NCI-H187 (cell line): ENCODE measurements around the gene ACTL6A.

Source experiments
- DNase-seq, 2 experiments: peaks; one replicate each; lab custom pipeline; 2025; lab: John Stamatoyannopoulos, UW

The ACTL6A gene

DNA sequence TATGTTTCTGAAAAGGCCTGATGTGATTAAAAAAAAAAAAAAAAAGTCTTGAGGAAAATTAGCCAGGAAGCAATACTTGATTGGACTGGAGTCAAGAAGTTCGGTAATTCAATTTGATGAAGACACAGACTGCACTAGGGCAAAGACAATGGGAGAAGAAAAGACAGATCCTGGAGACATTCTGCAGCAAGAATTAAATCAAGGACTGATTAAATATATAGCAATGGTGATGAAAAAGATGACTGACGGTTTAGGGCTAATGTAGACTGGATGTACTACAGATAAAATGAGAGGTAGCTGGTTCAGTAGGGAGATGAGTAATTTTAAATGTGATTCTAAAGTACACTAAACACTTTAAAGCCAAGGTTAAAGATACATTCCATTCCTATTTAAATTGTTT is 27.9 kb downstream of the ACTL6A start:
- no peak for DNase-seq

DNA sequence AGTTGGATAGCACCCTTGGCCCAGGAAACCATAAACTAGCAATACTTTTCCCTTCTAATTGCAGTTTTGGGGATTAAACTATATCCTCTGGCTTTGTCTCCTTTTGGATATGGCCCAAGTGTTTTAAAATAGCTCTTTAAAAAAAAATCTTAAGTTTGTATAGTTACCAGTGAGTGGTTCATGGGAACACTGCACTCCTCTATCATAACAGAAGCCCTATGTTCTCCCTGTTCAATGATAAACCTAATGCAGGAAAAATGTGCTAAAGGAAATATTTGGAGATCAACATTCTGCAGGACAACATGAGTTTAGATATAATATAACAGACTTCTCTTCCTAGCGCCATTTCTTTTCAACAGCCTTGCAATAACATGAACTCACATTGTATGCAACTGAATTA is 28.6 kb downstream of the ACTL6A start:
- DNase-seq: no peak

DNA sequence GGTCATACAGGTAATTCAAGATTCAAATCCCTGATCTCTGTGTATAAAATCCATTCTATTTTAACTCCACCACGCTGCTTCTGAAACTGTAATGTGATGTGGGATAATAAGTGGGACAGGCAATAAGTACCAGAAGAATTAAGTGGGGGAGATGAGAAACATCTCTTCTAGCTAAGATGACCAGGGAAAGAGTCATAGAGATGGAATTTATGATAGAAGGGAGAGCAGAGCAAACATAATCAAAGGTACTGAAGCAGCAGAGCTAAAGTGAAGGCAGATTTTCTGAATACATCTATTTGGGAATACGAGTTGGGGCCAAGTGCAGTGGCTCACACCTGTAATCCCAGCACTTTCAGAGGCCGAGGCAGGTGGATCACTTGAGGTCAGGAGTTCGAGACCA is 36.8 kb downstream of the ACTL6A start:
- DNase-seq: no peak

DNA sequence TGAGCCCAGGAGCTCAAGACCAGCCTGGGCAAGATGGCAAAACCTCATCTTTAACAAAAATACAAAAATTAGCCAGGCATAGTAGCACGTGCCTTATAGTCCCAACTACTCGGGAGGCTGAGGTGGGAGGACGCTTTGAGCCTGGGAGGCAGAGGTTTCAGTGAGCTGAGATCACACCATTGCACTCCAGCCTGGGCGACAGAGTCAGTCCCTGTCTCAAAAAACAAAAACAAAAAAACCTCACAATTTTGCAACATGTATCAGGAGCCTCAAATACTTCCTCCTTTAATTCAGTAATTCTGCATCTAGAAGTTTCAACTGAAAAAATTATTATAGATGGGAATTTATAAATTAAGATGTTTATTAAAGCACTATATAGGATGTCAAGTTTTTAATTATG is 40.6 kb downstream of the ACTL6A start:
- no peak for DNase-seq

DNA sequence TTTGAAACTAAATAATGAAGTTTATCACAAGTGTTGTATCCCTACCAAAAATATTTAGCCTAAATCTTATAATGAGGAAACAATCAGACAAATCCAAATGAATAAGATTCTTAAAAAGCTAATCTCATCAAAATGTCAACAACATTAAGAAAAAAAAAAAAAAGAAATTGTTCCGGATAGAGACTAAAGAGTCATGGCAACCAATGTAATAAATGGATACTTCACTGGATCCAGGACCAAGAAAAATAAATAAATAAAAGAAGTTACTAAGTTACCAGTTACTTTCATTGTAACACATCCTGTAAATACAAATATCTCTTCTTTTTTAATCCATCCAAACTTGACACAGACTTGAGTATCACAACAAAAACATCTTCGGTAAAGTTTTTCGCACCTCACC is 41.1 kb downstream of the ACTL6A start:
- DNase-seq: no peak

DNA sequence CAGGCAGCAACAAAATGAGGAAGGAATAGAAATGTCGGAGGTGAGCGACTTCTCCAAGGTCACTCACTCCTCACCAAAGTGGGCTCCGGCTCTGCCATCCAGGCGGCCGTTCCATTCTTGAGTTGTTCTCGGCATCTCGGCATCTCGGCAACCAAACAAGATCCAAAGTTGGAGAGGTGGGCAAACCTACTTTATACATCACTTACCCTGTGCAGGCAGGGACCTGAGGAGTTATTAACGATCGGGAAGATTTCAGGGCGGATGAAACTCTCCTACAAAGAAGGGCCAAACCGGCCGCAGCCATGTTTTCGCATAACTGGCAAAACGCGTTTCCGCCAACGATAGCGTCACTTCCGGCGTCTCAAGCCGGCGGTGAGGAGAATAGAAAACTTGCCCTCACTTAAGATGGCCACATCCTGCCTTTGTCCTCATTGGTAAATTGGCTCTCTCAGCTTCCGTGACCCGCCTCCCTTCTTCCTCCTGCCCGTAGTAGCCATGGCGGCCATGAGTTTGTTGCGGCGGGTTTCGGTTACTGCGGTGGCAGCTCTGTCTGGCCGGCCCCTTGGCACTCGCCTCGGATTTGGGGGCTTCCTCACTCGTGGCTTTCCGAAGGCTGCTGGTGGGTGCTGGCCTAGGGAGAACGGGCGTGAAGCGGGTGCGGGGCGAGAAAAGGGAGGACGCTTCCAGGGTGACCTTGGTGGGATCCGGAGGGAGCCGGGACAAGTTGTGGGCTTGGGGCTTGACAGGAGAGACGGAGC is 41.8 kb downstream of the ACTL6A start, which contains the start of the genes MRPL47 and NDUFB5:
MRPL47 (minus strand) TSS at position 318 of the 758 bp plus-strand sequence; CDS start at position 304, 14 bp downstream.
NDUFB5 (plus strand) TSS at position 474 of the 758 bp plus-strand sequence; CDS start at position 496, 22 bp downstream.
- peak; percentile 79 to 89 for DNase-seq

DNA sequence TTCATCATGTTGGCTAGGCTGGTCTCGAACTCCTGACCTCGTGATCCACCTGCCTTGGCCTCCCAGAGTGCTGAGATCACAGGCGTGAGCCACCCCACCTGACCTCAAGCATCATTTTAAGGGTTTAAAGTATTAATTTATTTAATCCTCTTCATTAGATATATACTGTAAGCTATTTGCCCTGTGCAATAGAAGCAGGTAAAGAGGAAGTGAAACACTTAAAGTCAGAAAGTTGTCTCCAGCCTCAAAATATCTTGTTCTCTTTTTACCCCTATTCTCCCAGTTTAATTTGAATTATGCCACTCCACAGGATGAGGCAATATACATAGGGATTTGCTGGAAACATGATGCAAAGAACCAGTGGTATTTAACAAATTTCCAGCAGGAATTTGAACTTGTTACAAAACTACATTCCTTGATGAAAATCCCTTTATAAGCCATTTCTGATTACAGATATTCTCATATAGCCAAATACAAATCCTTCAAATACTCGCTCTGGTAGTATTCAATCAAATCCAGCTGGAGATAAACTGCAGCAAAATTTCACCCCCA is 43.9 kb downstream of the ACTL6A start:
- DNase-seq: no peak

DNA sequence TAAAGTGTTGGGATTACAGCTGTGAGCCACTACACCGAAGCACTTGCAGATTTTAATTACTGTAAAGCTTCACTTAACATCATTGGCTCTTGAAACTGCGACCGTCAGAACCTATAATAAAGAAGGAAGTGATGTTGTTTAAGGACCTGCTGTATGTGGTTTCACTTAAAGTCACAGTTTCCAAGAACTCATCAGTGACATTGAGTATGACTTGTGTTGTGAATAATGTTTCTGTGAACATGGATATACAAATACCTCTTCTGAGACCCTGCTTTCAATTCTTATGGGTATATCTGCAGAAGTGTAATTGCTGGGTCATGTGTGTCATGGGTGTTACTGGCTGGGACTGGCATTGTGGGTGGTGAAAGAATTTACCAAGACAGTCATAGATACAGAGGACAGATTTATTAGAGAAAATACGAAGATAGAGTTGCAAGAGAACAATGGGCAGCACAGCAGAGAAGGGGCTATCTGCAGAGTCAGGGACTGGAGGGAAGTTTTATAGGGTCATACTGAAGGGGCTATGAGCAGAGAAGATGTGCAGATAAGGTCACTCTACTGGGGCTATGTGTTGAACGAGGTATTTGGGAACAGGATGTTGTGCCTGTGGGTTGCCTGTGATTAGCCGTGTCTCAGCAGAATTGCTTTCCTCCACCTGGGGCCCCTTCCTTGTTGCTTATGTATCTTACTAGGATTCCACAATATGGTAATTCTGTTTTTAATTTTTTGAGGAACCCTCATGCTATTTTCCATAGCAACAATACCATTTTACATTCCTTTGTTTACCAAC is 46.4 kb downstream of the ACTL6A start:
- no peak for DNase-seq

DNA sequence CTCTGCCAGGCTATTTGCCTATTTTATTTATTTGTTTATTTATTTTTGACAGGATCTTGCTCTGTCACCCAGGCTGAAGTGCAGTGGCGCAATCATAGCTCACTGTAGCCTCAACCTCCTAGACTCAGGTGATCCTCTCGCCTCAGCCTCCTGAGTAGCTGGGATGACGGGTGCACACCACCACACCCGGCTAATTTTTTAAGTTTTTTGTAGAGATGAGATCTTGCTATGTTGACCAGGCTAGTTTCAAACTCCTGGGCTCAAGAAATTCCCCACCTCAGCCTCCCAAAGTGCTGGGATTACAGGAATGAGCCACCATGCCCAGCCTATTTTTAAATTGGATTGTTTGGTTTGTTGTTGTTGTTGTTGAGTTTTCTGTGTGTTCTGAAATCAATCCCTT is 47.3 kb downstream of the ACTL6A start:
- DNase-seq: no peak

DNA sequence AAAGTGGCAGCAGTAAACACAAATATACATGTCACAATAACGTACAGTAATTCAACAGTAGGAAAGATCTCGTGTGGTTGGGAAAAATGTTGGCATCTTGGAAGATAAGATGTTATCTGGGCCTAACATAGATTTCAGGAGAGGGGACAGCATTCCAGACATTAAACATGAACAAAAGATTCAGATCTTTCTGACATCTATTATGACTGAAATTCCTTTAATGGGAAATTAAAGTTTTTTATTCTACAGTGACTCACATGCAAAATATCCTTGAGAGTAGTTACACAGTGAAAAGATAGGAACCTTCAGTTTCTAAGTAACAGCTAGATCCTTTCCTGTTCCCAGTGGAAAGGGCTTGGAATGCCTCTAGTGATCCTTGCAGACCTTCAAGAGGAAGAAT is 51.1 kb downstream of the ACTL6A start:
- no peak for DNase-seq

DNA sequence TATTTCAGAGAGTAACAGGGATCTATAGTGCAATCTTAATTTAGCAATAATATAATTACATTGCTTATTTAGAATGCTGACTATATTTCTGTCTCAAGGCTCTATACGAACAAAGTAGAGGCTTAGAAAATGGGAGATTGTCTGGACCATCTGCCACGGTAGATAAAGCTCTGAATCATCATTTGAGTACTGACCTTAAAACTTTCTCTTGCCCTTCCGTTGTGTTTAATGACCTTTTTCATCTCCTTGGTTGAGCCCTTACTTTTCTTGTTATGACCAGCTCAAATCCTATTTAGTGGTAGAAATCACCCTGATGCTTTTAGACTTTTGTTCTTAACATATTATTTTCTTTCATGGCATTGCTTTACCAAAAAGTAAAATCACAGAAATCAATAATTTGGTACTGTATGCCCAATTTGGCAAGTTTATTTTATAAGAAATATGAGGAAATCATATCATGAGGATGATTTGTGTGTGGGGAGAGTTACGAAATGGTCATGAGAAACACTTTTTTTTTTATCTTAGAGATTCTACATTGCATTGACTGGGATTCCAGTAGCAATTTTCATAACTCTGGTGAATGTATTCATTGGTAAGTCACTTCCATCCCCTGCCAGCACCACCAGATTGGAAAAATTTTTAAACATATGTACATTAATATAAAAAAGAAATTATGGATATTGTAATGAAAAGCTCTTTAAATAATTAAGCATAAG is 52.9 kb downstream of the ACTL6A start:
- no peak for DNase-seq

DNA sequence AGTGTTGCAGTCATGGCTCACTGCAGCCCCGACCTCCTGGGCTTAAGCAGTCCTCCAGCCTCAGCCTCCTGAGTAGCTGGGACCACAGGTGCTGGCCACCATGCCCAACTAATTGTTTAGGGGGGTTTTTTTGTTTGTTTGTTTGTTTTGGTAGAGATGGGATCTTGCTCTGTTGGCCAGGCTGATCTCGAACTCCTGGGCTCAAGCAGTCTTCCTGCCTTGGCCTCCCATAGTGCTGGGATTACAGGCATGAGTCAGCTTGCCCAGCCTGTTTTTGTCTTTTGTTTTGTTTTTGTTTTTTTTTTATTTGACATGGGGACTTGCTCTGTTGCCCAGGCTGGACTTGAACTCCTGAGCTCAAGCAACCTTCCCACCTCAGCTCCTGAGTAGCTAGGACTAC is 59.3 kb downstream of the ACTL6A start:
- DNase-seq: no peak

DNA sequence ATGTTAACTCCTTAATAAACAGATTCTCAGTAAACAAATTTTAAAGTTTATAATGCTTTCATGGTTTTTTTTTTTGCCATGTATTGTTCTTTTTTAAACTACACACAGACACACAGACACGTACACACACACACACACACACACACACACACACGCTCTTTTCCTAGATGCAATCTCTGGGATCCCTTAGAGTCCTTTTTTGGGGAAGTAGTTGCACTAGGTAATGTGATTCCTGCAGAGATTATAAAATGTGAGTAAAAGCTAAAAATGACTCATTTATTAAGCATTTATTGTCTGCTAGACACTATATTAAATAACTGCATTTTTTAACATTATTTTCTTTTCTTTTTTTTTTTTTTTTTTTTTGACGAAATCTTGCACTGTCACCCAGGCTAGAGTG is 61.7 kb downstream of the ACTL6A start:
- no peak for DNase-seq

DNA sequence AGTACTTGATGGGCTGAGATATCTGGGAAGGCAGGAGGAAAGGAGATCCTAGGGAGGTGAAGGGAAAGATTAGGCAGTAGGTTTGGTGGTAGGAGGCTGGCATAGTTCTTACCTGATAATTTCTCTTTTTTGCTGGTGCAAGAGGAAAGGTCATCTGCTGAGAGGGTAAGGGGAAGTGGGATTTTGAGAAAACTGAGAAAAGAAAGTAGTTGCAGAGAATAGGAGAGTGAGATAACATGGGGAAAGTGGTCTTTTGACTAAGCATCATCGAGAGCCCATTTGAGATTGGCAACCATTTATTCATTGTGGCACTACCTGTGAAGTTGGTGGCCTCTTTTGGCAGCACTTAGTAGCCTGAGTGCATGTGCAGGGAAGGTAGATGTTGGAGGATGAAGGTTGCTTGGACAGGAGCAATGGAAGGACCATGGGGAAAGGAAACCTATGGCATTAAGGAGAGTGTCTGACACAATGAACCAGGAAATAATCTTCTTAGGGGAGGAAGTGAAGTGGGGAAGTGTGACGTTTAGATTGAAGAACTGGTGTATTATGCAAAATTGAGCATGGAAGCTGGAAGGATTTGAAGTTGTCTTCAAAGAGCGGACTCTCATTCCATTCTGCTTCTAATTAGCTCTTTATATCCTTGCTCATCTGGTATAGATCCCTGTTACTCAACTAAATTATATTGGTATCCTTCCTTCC is 68.2 kb downstream of the ACTL6A start:
- no peak for DNase-seq
